ENCODE results near the gene ACOT6. TPM values are rescaled to one million over a fixed set of nuclear protein-coding genes. Genes with fewer than 3 reads are reported as not detected.
A peak's percentile ranks its signal among the peaks of the same experiment; 100 is the strongest.
"Not testable (repeated sequence)": the region's sequence is repeated elsewhere in the genome, so short reads cannot be mapped to it uniquely, and the experiment has no call there.

ACOT6 gene
- total RNA-seq, 1 experiment from 2014 or later = not detected

GRCh38 chr14:73630009-73630780 lies 17.9 kb downstream of the ACOT6 start:
- H3K4me3 ChIP-seq = no peak overlapping the region
- H3K27me3 ChIP-seq = no peaks in the 10 kb centered on the region
- no peak for DNase-seq

DNA sequence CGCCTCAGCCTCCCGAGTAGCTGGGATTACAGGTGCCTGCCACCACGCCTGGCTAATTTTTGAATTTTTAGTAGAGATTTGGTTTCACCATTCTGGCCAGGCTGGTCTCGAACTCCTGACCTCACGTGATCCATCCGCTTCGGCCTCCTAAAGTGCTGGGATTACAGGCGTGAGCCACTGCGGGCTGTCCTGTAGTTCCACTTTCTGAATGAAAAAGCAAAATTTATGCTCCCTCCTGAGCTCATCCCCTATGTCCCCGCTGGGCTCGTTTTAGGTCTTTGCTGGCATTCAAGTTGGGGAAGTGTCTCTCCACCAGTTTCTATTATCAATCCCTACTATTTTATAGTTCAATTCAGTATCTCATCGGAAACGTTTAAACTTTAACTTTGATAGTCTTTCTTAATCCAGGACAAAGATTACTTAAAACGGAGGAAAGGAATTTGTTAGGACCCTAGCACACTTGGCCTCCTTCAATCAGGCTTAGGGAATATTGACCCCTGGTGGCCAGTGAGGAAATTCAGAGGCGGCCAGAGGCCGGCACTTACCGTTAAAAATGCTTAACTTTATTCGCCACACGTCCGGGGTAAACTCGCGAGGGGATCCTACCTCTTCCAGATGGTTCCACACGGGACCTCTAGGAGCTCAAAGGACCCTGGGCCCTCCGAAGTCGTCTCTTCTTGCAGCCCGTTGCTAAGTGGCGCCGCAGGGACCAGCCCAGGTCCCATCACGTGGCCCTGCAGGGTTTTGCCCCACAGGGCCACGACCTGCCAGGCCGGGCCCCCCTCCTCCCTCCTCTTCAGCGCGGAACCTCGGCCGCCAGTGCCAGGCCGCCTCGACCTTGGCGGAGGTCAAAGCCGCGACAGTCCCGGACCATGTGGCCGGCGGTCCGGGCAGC lies 21.0 kb downstream of the ACOT6 start:
- H3K27me3 ChIP-seq = no peaks in the 10 kb centered on the region

More at GRCh38 chr14:73630009-73630780, 17.9 kb downstream of the ACOT6 start:
- Histone ChIP-seq H3K36me3 (no peaks in the 10 kb centered on the region), H3K9me3 (no peaks in the 10 kb centered on the region)

DNA sequence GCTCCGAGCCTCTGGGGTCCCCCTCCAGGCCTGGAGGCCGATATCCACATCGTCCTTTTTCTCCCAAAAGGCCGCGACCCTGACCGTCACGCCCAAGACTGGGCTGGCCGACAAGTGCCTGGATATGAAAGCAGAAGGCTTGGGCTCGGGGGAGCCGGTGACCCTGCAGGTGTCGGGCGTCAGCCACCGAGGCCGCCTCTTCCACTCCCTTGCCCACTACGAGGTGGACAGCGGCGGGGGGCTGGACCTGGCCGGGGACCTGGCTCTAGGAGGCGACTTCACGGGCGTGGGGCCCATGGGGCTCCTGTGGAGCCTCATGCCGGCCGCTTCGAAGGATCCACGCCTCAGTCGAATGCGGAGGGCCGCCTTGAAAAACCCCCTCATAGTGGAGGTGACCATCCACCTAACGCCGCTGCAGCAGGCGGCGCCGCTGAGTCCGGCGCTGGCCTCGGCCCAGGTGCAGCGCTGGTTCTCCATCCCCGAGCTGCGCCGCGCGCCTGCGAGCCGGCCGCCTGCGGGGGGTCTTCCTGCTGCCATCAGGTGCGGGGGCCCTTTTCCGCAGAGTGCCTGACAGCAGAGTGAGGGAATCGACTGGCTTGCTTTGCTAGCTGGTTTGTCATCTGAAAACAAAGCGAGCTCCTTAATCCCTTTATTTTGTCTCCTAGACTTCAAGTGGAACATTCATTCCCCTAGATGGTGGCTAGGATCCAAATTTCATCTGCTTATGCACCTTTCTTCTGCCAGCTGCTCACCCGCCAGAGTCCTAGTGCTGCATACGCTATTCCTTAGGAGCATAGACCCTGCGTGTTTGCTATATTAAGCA lies 21.9 kb downstream of the ACOT6 start:
- no peaks in the 10 kb centered on the region for H3K27me3 ChIP-seq
- DNase-seq = no peak
- no peak overlapping the region for H3K4me3 ChIP-seq
- no peaks in the 10 kb centered on the region for H3K9me3 ChIP-seq
- H3K36me3 ChIP-seq = no peaks in the 10 kb centered on the region

More for the DNA sequence above, 21.0 kb downstream of the ACOT6 start:
- Histone ChIP-seq H3K4me3 (peak overlapping the region; percentile 19; the same call in 1 of the 2 replicates), H3K36me3 (no peaks in the 10 kb centered on the region), H3K9me3 (no peaks in the 10 kb centered on the region)
- DNase-seq = peak; percentile 38

GRCh38 chr14:73636355-73636754 lies 24.0 kb downstream of the ACOT6 start:
- H3K9me3 ChIP-seq, DNase-seq, H3K36me3 ChIP-seq, H3K27me3 ChIP-seq, H3K4me3 ChIP-seq: not testable (repeated sequence)

DNA sequence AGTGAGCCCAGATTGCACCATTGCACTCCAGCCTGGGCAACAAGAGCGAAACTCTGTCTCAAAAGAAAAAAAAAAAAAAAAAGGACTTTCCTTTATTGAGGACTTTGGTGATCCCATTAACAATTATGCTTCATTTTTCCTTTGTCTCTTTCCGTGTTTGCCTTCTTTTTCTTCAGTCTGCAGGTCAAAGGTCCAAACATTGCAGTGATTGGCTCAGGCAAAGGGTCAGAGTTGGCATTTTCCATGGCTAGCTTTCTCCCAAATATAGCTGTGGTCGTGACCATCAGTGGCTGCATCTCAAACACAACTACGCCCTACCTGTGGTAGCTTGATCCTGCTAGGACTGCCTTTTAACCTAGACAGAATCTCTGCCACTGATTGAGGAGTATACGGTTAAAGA lies 25.5 kb downstream of the ACOT6 start:
- no peak for DNase-seq
- H3K27me3 ChIP-seq = no peaks in the 10 kb centered on the region
- no peak overlapping the region for H3K4me3 ChIP-seq
- H3K36me3 ChIP-seq = no peaks in the 10 kb centered on the region
- no peaks in the 10 kb centered on the region for H3K9me3 ChIP-seq

GRCh38 chr14:73640796-73641365 lies 28.6 kb downstream of the ACOT6 start:
- Histone ChIP-seq H3K27me3 (no peaks in the 10 kb centered on the region), H3K9me3 (no peaks in the 10 kb centered on the region), H3K36me3 (no peaks in the 10 kb centered on the region), H3K4me3 (no peak overlapping the region)
- no peak for DNase-seq

GRCh38 chr14:73644531-73645247 lies 32.4 kb downstream of the ACOT6 start, which contains the start of gene DNAL1:
TSS of gene DNAL1 (plus strand) at chr14:73644986. CDS start at chr14:73645040, 54 bp downstream.
- Histone ChIP-seq H3K9me3 (no peaks in the 10 kb centered on the region), H3K27me3 (no peaks in the 10 kb centered on the region), H3K4me3 (peak within 1 kb of the TSS; percentile 76), H3K36me3 (no peaks in the 10 kb centered on the region)
- peak; percentile 91 for DNase-seq

GRCh38 chr14:73645248-73645610 lies 32.9 kb downstream of the ACOT6 start:
- no peaks in the 10 kb centered on the region for H3K9me3 ChIP-seq
- H3K4me3 ChIP-seq = peak overlapping the region; percentile 76
- no peaks in the 10 kb centered on the region for H3K36me3 ChIP-seq
- no peaks in the 10 kb centered on the region for H3K27me3 ChIP-seq
- DNase-seq = no peak

GRCh38 chr14:73651005-73651404 lies 38.7 kb downstream of the ACOT6 start:
- DNase-seq = no peak
- H3K27me3 ChIP-seq = no peaks in the 10 kb centered on the region
- 0 out of 2 replicates have a peak, but pooled peaks cover 6% of the 10 kb centered on the region for H3K36me3 ChIP-seq
- H3K9me3 ChIP-seq = no peaks in the 10 kb centered on the region
- no peak overlapping the region for H3K4me3 ChIP-seq

DNA sequence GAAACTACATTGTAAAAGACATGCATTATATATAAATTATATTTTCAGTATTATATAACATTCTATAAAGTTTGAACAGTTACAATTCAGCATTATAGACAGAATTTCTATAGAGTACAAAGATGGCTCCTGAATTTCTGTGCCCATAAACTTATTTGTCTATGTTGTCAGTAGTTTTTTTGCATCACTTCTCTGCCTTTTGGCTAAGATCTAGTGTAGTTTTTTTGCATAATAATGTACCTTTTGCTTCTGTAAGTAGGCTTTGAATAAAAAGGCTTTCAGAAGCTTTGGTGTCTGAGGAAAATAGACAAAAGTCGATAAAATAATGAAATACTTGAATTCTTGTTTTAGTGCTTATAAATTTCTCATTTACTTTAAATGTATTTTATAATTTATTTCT lies 43.5 kb downstream of the ACOT6 start:
- no peaks in the 10 kb centered on the region for H3K27me3 ChIP-seq
- DNase-seq = no peak
- no peak overlapping the region for H3K4me3 ChIP-seq
- H3K9me3 ChIP-seq = no peaks in the 10 kb centered on the region
- H3K36me3 ChIP-seq = 0 out of 2 replicates have a peak, but pooled peaks cover 6% of the 10 kb centered on the region

GRCh38 chr14:73659202-73659601 lies 46.9 kb downstream of the ACOT6 start:
- H3K36me3 ChIP-seq, H3K27me3 ChIP-seq, H3K9me3 ChIP-seq, H3K4me3 ChIP-seq, DNase-seq: not testable (repeated sequence)

GRCh38 chr14:73660511-73660910 lies 48.2 kb downstream of the ACOT6 start:
- no peak overlapping the region for H3K4me3 ChIP-seq
- no peaks in the 10 kb centered on the region for H3K27me3 ChIP-seq
- H3K36me3 ChIP-seq = no peaks in the 10 kb centered on the region
- DNase-seq = no peak
- H3K9me3 ChIP-seq = no peaks in the 10 kb centered on the region

GRCh38 chr14:73661872-73662271 lies 49.6 kb downstream of the ACOT6 start:
- DNase-seq = no peak
- Histone ChIP-seq H3K4me3 (no peak overlapping the region), H3K27me3 (no peaks in the 10 kb centered on the region), H3K9me3 (no peaks in the 10 kb centered on the region), H3K36me3 (no peaks in the 10 kb centered on the region)

GRCh38 chr14:73662487-73662943 lies 50.2 kb downstream of the ACOT6 start:
- Histone ChIP-seq H3K9me3 (no peaks in the 10 kb centered on the region), H3K36me3 (no peaks in the 10 kb centered on the region), H3K27me3 (no peaks in the 10 kb centered on the region), H3K4me3 (no peak overlapping the region)
- DNase-seq = peak; percentile 84

- DNase-seq = no peak
- H3K27me3 ChIP-seq = no peaks in the 10 kb centered on the region
- H3K4me3 ChIP-seq = no peak overlapping the region
- no peaks in the 10 kb centered on the region for H3K36me3 ChIP-seq
- H3K9me3 ChIP-seq = no peaks in the 10 kb centered on the region
Observed at GRCh38 chr14:73663548-73664212, 51.4 kb downstream of the ACOT6 start.
